Neural cell (in vitro differentiated cells): ENCODE results near the gene MAGI1.

Experiments
- EP300 ChIP-seq: fragments of 450-650 bp; conservative IDR thresholded peaks from 2 replicates; pipeline ENCODE4 v1.6.1; 2014; ENCODE audit warnings: antibody characterized with exemption, mild to moderate bottlenecking, moderate library complexity; ENCODE audit not compliant: poor library complexity, severe bottlenecking
- EZH2 ChIP-seq: fragments of 200-600, 300-800 bp; shearing (Covaris generic), sonication (generic); IDR thresholded peaks from 2 replicates; pipeline ENCODE4 v1.6.1; 2014; ENCODE audit warnings: antibody characterized with exemption, low read length, borderline replicate concordance, mild to moderate bottlenecking; ENCODE audit not compliant: insufficient read depth, poor library complexity, severe bottlenecking
- MXI1 ChIP-seq: fragments of 450-650 bp; conservative IDR thresholded peaks from 2 replicates; pipeline ENCODE4 v1.6.1; 2014; ENCODE audit warnings: antibody characterized with exemption, mild to moderate bottlenecking; ENCODE audit not compliant: poor library complexity, severe bottlenecking
- TF ChIP-seq, protein P1 (sequence below): IDR thresholded peaks from 2 replicates; pipeline ENCODE4 v1.6.1; 2012; ENCODE audit warnings: borderline replicate concordance
- TF ChIP-seq, protein P2 (sequence below): fragments of 450-650 bp; IDR thresholded peaks from 2 replicates; pipeline ENCODE4 v1.5.1; 2014; ENCODE audit warnings: antibody characterized with exemption, mild to moderate bottlenecking, moderate library complexity; ENCODE audit not compliant: poor library complexity, severe bottlenecking

DNA sequence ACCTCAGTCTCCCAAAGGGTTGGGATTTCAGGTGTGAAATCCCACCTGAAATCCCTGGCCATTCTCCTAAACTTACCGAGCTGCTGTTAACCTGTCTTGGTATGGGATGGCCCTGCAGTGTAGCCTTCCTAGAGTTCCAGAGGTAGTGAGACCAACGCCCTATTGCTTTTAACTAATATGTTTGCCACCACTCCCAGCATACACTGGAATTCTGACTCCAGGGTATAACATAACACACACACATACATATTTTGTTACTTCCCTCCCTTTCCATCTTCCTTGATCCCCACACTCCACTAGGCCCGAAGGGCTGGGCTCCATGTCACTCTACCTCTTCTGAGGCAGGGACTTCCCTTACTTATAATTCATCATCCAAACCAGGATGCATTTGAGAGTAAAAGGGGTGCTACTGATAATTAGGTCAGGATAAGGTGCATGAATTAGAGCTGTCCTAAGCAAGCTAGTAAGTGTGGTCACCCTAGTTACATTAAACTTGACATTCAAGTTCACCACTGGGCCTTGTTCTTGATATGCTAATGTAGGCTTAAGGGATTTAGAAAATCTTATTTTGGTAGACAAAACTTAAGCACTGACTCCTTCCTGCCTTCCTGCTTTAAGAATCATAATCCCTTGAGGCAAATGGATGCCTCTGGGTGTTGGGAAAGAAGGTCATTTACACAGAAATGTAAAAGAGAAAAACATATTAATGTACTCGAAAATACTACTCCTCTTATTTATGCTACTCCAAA, 317.6 kb downstream of the MAGI1 start:
- TF ChIP-seq, protein P1, sequence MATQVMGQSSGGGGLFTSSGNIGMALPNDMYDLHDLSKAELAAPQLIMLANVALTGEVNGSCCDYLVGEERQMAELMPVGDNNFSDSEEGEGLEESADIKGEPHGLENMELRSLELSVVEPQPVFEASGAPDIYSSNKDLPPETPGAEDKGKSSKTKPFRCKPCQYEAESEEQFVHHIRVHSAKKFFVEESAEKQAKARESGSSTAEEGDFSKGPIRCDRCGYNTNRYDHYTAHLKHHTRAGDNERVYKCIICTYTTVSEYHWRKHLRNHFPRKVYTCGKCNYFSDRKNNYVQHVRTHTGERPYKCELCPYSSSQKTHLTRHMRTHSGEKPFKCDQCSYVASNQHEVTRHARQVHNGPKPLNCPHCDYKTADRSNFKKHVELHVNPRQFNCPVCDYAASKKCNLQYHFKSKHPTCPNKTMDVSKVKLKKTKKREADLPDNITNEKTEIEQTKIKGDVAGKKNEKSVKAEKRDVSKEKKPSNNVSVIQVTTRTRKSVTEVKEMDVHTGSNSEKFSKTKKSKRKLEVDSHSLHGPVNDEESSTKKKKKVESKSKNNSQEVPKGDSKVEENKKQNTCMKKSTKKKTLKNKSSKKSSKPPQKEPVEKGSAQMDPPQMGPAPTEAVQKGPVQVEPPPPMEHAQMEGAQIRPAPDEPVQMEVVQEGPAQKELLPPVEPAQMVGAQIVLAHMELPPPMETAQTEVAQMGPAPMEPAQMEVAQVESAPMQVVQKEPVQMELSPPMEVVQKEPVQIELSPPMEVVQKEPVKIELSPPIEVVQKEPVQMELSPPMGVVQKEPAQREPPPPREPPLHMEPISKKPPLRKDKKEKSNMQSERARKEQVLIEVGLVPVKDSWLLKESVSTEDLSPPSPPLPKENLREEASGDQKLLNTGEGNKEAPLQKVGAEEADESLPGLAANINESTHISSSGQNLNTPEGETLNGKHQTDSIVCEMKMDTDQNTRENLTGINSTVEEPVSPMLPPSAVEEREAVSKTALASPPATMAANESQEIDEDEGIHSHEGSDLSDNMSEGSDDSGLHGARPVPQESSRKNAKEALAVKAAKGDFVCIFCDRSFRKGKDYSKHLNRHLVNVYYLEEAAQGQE, result no peak
- TF ChIP-seq, protein P2, sequence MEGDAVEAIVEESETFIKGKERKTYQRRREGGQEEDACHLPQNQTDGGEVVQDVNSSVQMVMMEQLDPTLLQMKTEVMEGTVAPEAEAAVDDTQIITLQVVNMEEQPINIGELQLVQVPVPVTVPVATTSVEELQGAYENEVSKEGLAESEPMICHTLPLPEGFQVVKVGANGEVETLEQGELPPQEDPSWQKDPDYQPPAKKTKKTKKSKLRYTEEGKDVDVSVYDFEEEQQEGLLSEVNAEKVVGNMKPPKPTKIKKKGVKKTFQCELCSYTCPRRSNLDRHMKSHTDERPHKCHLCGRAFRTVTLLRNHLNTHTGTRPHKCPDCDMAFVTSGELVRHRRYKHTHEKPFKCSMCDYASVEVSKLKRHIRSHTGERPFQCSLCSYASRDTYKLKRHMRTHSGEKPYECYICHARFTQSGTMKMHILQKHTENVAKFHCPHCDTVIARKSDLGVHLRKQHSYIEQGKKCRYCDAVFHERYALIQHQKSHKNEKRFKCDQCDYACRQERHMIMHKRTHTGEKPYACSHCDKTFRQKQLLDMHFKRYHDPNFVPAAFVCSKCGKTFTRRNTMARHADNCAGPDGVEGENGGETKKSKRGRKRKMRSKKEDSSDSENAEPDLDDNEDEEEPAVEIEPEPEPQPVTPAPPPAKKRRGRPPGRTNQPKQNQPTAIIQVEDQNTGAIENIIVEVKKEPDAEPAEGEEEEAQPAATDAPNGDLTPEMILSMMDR, result no peak
- TF ChIP-seq EP300 (no peak), EZH2 (no peak), MXI1 (no peak)
